Measurements from ENCODE around the gene MKNK1.

The MKNK1 gene

GRCh38 chr1:46554597-46555381 lies 49.3 kb downstream of the MKNK1 start:
- POLR2A ChIA-PET (ENCODE audit: low non-redundant PET), result no interaction called here

GRCh38 chr1:46554236-46554596 lies 49.9 kb downstream of the MKNK1 start:
- ChIA-PET POLR2A (ENCODE audit: low non-redundant PET) (no interaction called here), CTCF (interaction anchor here (0.7 kb wide), 1 partner anchor 124 kb away, joined by 4 read pairs; no protein-coding TSS in a partner anchor)
- H3K27ac ChIP-seq, result no peak overlapping the region
- TF ChIP-seq CTCF (conservative IDR thresholded peaks at IDR 0.05; ENCODE audit: low read depth), result no peak
- DNase-seq (ENCODE audit: low spot score), result no peak

More at GRCh38 chr1:46554597-46555381, 49.3 kb downstream of the MKNK1 start:
- CTCF ChIA-PET, result interaction anchor here (0.7 kb wide), 1 partner anchor 123 kb away, joined by 4 read pairs; no protein-coding TSS in a partner anchor
- H3K27ac ChIP-seq, result no peak overlapping the region
- DNase-seq (ENCODE audit: low spot score), result no peak
- no peak for TF ChIP-seq CTCF (conservative IDR thresholded peaks at IDR 0.05; ENCODE audit: low read depth)

- DNase-seq (ENCODE audit: low spot score), result no peak
- no peak overlapping the region for H3K27ac ChIP-seq
- CTCF ChIA-PET, result no interaction called here
- TF ChIP-seq CTCF (conservative IDR thresholded peaks at IDR 0.05; ENCODE audit: low read depth), result no peak
- POLR2A ChIA-PET (ENCODE audit: low non-redundant PET), result no interaction called here
Observed at GRCh38 chr1:46553506-46553905, 50.6 kb downstream of the MKNK1 start.

- CTCF ChIA-PET, result interaction anchor here (0.7 kb wide), 1 partner anchor 106 kb away, joined by 3 read pairs; no protein-coding TSS in a partner anchor
Observed at GRCh38 chr1:46552357-46553237, 51.5 kb downstream of the MKNK1 start.

GRCh38 chr1:46551597-46552095 lies 52.4 kb downstream of the MKNK1 start, which contains the start of gene KNCN:
Gene KNCN, minus strand, starts transcription at chr1:46551647. Its CDS starts 432 bp downstream, at chr1:46551215.
- CTCF ChIA-PET, result no interaction called here

More at GRCh38 chr1:46552357-46553237, 51.5 kb downstream of the MKNK1 start:
- DNase-seq (ENCODE audit: low spot score), result no peak
- no peak overlapping the region for H3K27ac ChIP-seq
- POLR2A ChIA-PET (ENCODE audit: low non-redundant PET), result no interaction called here
- no peak for TF ChIP-seq CTCF (conservative IDR thresholded peaks at IDR 0.05; ENCODE audit: low read depth)

More at GRCh38 chr1:46551597-46552095, 52.4 kb downstream of the MKNK1 start, which contains the start of gene KNCN:
- POLR2A ChIA-PET (ENCODE audit: low non-redundant PET), result no interaction called here
- H3K27ac ChIP-seq, result no peak within 1 kb of the TSS
- no peak for DNase-seq (ENCODE audit: low spot score)
- TF ChIP-seq CTCF (conservative IDR thresholded peaks at IDR 0.05; ENCODE audit: low read depth), result no peak

All from RWPE1 (cell line).